Tibial artery (tissue), 4 donors: Measurements from ENCODE around the gene MARK4.

Source experiments
- DNase-seq, 2 donors: peaks; one replicate each; pipeline ENCODE4 v3.0.0-alpha.2; 2019
- H3K27ac ChIP-seq, 2 donors: fragments of 200-600 bp; sonication (generic) in 1 of 2; 1 replicate in 1 of 2; 2 replicates in 1 of 2; pipeline ENCODE4 v1.5.1; 2018 to 2019; ENCODE audit warnings: mild to moderate bottlenecking in 1 of 2
- H3K27me3 ChIP-seq, 2 donors: fragments of 200-600 bp; sonication (generic) in 1 of 2; one replicate each; pipeline versions ENCODE4 v1.5.1 to v1.6.0; 2016 to 2019
- H3K36me3 ChIP-seq, 3 donors: fragments of 200-600 bp; sonication (generic) in 2 of 3; one replicate each; pipeline ENCODE4 v1.5.1; 2016 to 2019; ENCODE audit warnings: mild to moderate bottlenecking in 2 of 3
- H3K4me1 ChIP-seq, 4 donors: fragments of 200-600 bp; sonication (generic) in 2 of 4; 1 replicate in 3 of 4; 2 replicates in 1 of 4; pipeline ENCODE4 v1.5.1; 2016 to 2019
- H3K4me3 ChIP-seq, 2 donors: fragments of 200-600 bp; sonication (generic) in 1 of 2; 1 replicate in 1 of 2; 2 replicates in 1 of 2; pipeline ENCODE4 v1.5.1; 2018 to 2019; ENCODE audit warnings: mild to moderate bottlenecking in 2 of 2
- H3K9me3 ChIP-seq, 3 donors: fragments of 200-600 bp; sonication (generic) in 1 of 3; one replicate each; pipeline ENCODE4 v1.5.1; 2016 to 2019
- intact Hi-C: fragments of 100-400 bp; cut with DNase I; formaldehyde crosslinking; loops from one replicate; pipeline ENCODE4 v1.15.0; 2023; ENCODE audit warnings: low total_unique reads
- TF ChIP-seq, protein P1 (sequence below), 2 experiments: fragments of 200-600 bp in 1 of 2; fragments of 450-650 bp in 1 of 2; IDR thresholded peaks; one replicate each; pipeline ENCODE4 v1.5.1; 2017 to 2019; ENCODE audit warnings: antibody characterized with exemption in 2 of 2, mild to moderate bottlenecking in 1 of 2, moderate library complexity in 1 of 2

The MARK4 gene

DNA sequence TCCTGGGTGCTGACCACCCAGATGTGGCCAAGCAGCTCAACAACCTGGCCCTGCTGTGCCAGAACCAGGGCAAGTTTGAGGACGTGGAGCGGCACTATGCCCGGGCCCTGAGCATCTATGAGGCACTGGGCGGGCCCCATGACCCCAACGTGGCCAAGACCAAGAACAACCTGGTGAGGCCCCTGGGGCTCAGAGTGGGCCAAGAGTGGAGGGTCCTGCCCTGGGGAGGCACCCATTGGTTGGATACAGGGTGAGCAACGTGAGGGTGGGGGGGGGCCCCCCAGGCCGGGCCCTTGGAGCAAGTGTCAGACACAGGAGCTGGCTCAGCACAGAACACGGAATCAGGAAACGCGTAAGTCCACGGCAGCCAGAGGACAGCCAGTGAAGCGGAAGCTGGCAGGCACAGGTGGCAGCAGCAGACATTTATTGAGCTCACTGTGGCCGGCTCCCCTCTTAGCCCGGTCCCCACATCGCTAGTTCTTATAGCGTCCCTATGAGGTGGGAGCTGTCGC, 98.4 kb downstream of the MARK4 start:
- DNase-seq = no peak
- intact Hi-C loops = no loop called here
- Histone ChIP-seq H3K36me3 (peaks cover 0 to 51% (median 25%) of the 10 kb centered on the region in 3 donors), H3K9me3 (no peaks in the 10 kb centered on the region), H3K27ac (no peak overlapping the region), H3K4me3 (no peak overlapping the region), H3K4me1 (no peaks in the 10 kb centered on the region), H3K27me3 (peaks cover 0 to 41% of the 10 kb centered on the region in 2 donors)
- TF ChIP-seq, protein P1, sequence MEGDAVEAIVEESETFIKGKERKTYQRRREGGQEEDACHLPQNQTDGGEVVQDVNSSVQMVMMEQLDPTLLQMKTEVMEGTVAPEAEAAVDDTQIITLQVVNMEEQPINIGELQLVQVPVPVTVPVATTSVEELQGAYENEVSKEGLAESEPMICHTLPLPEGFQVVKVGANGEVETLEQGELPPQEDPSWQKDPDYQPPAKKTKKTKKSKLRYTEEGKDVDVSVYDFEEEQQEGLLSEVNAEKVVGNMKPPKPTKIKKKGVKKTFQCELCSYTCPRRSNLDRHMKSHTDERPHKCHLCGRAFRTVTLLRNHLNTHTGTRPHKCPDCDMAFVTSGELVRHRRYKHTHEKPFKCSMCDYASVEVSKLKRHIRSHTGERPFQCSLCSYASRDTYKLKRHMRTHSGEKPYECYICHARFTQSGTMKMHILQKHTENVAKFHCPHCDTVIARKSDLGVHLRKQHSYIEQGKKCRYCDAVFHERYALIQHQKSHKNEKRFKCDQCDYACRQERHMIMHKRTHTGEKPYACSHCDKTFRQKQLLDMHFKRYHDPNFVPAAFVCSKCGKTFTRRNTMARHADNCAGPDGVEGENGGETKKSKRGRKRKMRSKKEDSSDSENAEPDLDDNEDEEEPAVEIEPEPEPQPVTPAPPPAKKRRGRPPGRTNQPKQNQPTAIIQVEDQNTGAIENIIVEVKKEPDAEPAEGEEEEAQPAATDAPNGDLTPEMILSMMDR (IDR thresholded peaks at IDR 0.05) = no peak

DNA sequence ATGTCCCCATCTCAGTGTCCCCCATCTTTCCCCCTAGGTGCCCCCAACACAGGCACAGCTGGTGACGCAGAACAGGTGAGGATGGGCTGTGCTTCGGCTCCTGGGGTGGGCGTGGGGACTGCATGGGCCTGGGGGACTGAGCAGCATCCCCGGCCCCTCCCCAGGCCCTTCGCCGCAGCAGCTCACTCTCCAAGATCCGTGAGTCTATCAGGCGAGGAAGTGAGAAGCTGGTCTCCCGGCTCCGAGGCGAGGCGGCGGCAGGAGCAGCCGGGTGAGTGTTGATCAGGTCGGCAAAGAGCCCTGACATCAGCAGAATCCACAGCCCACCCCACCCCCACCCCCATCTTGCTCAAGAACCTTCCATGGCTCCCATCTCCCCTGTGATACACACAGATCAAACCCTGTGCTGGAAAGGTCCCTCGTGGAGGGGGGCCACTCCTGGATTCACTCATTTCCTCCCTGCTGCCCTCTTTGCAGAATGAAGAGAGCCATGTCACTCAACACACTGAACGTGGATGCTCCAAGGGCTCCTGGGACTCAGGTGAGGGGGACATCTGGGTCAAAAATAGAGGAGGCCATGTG, 99.5 kb downstream of the MARK4 start:
- intact Hi-C loops = no loop called here
- Histone ChIP-seq H3K4me1 (no peaks in the 10 kb centered on the region), H3K4me3 (no peak overlapping the region), H3K9me3 (no peaks in the 10 kb centered on the region), H3K27ac (no peak overlapping the region), H3K36me3 (peaks cover 0 to 62% (median 32%) of the 10 kb centered on the region in 3 donors), H3K27me3 (peaks cover 0 to 30% of the 10 kb centered on the region in 2 donors)
- DNase-seq = no peak
- TF ChIP-seq, protein P1 (IDR thresholded peaks at IDR 0.05) = no peak

DNA sequence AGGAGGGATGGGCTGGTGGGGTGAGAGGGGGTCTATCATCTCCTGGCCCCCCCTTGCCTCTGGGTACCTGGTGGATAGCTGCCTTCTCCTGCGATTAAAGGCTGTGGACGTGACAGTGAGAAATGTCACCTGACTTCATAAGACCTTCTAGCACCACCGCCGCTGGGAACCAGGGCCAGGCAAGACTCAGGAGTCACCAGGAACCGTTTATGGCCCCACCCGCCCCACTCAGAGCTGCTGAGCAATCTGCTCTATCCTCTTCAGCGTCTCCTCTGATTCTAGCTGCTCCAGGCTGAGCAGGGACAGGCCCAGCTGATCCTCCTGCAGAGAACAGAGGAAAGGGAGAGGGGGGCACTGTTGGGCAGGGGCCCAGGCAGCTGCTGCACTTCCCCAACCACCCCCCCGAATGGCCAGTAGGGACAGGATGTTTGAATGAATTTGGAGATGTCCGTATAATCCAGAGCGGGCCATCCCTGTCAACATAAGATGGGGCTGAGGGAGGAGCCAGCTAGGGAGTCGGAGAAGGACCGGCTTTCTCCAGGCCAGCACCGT, 100.4 kb downstream of the MARK4 start:
- intact Hi-C loops = no loop called here
- Histone ChIP-seq H3K36me3 (peaks cover 0 to 69% (median 32%) of the 10 kb centered on the region in 3 donors), H3K9me3 (no peaks in the 10 kb centered on the region), H3K27me3 (peaks cover 0 to 22% of the 10 kb centered on the region in 2 donors), H3K4me3 (no peak overlapping the region), H3K27ac (no peak overlapping the region), H3K4me1 (no peaks in the 10 kb centered on the region)
- TF ChIP-seq, protein P1 (IDR thresholded peaks at IDR 0.05) = no peak
- no peak for DNase-seq

DNA sequence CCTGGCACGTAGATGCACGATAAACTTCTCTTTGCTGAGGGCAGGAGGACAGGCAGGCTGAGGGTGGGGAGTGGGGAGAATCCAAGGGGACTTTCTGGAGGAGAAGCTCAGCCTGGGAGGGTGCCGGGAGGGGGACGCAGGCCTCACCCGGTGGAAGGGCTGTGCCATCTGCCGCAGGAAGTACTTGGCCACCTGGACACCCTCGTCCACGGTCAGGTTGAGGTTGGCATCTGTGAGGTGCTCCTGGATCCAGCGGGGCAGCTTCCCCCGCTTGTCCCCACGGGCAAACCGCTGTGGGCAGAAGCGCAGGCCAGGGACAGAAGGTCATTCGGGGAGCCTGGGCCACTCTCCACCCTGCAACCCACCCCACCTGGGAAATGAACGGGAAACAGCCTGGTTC, 101.0 kb downstream of the MARK4 start:
- Histone ChIP-seq H3K27ac (no peak overlapping the region), H3K9me3 (no peaks in the 10 kb centered on the region), H3K4me3 (no peak overlapping the region), H3K27me3 (peaks cover 0 to 17% of the 10 kb centered on the region in 2 donors), H3K36me3 (peaks cover 0 to 75% (median 32%) of the 10 kb centered on the region in 3 donors), H3K4me1 (no peaks in the 10 kb centered on the region)
- no peak for DNase-seq
- TF ChIP-seq, protein P1 (IDR thresholded peaks at IDR 0.05) = no peak
- intact Hi-C loops = no loop called here

DNA sequence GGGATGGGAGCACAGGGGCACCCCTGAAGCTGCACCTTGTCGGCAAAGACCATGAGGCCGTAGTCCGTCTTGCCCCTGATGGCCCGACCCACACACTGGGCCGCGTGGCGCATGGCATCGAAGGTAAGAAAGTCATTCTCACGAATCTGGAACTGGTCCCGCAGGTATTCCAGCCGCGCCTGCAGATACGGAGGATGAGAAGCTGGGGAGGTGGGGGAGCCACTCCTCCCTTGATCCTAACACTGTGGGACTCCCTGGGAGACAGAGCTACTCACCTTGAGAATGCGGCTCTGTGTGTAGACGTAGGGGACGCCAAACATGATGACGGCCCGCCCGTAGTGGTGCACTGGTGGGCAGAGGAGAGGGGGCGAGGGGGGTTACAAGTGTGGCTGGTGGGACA, 101.4 kb downstream of the MARK4 start:
- Histone ChIP-seq H3K9me3 (no peaks in the 10 kb centered on the region), H3K27me3 (peaks cover 0 to 13% of the 10 kb centered on the region in 2 donors), H3K4me1 (no peaks in the 10 kb centered on the region), H3K36me3 (peaks cover 0 to 77% (median 32%) of the 10 kb centered on the region in 3 donors), H3K27ac (no peak overlapping the region), H3K4me3 (no peak overlapping the region)
- TF ChIP-seq, protein P1 (IDR thresholded peaks at IDR 0.05) = no peak
- intact Hi-C loops = no loop called here
- no peak for DNase-seq
